ENCODE results near the gene ABCC5. TPM values are rescaled to one million over a fixed set of nuclear protein-coding genes. Genes with fewer than 3 reads are reported as not detected.

The ABCC5 gene
- total RNA-seq, 1 donor from 2014 or later = 35.8 TPM

- ATAC-seq = no peak
Observed at GRCh38 chr3:183968666-183969245, 48.9 kb downstream of the ABCC5 start.

GRCh38 chr3:183967693-183968092 lies 50.0 kb downstream of the ABCC5 start:
- no peak for ATAC-seq

GRCh38 chr3:183966361-183966791 lies 51.3 kb downstream of the ABCC5 start:
- ATAC-seq = peak; percentile 67

- no peak for ATAC-seq
Observed at GRCh38 chr3:183962807-183963206, 54.9 kb downstream of the ABCC5 start.

GRCh38 chr3:183959214-183959613 lies 58.5 kb downstream of the ABCC5 start:
- peak; percentile 93 for ATAC-seq

- ATAC-seq = peak; percentile 97
Observed at GRCh38 chr3:183958775-183959174, 58.9 kb downstream of the ABCC5 start.

GRCh38 chr3:183958226-183958625 lies 59.5 kb downstream of the ABCC5 start:
- peak; percentile 40 for ATAC-seq

- ATAC-seq = no peak
Observed at GRCh38 chr3:183954875-183955274, 62.8 kb downstream of the ABCC5 start.

GRCh38 chr3:183953471-183954070 lies 64.1 kb downstream of the ABCC5 start:
- ATAC-seq = no peak

GRCh38 chr3:183951459-183951858 lies 66.2 kb downstream of the ABCC5 start:
- peak; percentile 26 for ATAC-seq

- no peak for ATAC-seq
Observed at GRCh38 chr3:183949690-183950089, 68.0 kb downstream of the ABCC5 start.

GRCh38 chr3:183946037-183946436 lies 71.6 kb downstream of the ABCC5 start:
- no peak for ATAC-seq

- ATAC-seq = no peak
Observed at GRCh38 chr3:183944775-183945174, 72.9 kb downstream of the ABCC5 start.

- ATAC-seq = no peak
Observed at GRCh38 chr3:183943739-183944138, 73.9 kb downstream of the ABCC5 start.

- ATAC-seq = no peak
Observed at GRCh38 chr3:183941216-183941615, 76.5 kb downstream of the ABCC5 start.

- peak; percentile 74 for ATAC-seq
Observed at GRCh38 chr3:183937601-183938286, 79.9 kb downstream of the ABCC5 start.

GRCh38 chr3:183933160-183933559 lies 84.5 kb downstream of the ABCC5 start:
- no peak for ATAC-seq

- ATAC-seq = no peak
Observed at GRCh38 chr3:183931881-183932280, 85.8 kb downstream of the ABCC5 start.

- no peak for ATAC-seq
Observed at GRCh38 chr3:183930086-183930485, 87.6 kb downstream of the ABCC5 start.

- no peak for ATAC-seq
Observed at GRCh38 chr3:183927059-183927458, 90.6 kb downstream of the ABCC5 start.

- ATAC-seq = peak; percentile 99
Observed at GRCh38 chr3:183924956-183925355, 92.7 kb downstream of the ABCC5 start.

GRCh38 chr3:183924543-183924942 lies 93.1 kb downstream of the ABCC5 start:
- ATAC-seq = peak; percentile 69

- ATAC-seq = no peak
Observed at GRCh38 chr3:183922421-183922820, 95.3 kb downstream of the ABCC5 start.

- no peak for ATAC-seq
Observed at GRCh38 chr3:183921096-183921495, 96.6 kb downstream of the ABCC5 start.

Data from esophagus mucosa (tissue), 1 donor.